GM19099 (cell line): ENCODE data around the gene DYNC2H1.

Source experiments
- POLR2A ChIP-seq: IDR thresholded peaks from 3 replicates; pipeline ENCODE4 v1.6.1; 2011; ENCODE audit warnings: low read depth; ENCODE audit not compliant: insufficient read length; ENCODE audit errors: extremely low read depth

DYNC2H1 gene, protein sequence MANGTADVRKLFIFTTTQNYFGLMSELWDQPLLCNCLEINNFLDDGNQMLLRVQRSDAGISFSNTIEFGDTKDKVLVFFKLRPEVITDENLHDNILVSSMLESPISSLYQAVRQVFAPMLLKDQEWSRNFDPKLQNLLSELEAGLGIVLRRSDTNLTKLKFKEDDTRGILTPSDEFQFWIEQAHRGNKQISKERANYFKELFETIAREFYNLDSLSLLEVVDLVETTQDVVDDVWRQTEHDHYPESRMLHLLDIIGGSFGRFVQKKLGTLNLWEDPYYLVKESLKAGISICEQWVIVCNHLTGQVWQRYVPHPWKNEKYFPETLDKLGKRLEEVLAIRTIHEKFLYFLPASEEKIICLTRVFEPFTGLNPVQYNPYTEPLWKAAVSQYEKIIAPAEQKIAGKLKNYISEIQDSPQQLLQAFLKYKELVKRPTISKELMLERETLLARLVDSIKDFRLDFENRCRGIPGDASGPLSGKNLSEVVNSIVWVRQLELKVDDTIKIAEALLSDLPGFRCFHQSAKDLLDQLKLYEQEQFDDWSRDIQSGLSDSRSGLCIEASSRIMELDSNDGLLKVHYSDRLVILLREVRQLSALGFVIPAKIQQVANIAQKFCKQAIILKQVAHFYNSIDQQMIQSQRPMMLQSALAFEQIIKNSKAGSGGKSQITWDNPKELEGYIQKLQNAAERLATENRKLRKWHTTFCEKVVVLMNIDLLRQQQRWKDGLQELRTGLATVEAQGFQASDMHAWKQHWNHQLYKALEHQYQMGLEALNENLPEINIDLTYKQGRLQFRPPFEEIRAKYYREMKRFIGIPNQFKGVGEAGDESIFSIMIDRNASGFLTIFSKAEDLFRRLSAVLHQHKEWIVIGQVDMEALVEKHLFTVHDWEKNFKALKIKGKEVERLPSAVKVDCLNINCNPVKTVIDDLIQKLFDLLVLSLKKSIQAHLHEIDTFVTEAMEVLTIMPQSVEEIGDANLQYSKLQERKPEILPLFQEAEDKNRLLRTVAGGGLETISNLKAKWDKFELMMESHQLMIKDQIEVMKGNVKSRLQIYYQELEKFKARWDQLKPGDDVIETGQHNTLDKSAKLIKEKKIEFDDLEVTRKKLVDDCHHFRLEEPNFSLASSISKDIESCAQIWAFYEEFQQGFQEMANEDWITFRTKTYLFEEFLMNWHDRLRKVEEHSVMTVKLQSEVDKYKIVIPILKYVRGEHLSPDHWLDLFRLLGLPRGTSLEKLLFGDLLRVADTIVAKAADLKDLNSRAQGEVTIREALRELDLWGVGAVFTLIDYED (N-terminal part only)

DNA sequence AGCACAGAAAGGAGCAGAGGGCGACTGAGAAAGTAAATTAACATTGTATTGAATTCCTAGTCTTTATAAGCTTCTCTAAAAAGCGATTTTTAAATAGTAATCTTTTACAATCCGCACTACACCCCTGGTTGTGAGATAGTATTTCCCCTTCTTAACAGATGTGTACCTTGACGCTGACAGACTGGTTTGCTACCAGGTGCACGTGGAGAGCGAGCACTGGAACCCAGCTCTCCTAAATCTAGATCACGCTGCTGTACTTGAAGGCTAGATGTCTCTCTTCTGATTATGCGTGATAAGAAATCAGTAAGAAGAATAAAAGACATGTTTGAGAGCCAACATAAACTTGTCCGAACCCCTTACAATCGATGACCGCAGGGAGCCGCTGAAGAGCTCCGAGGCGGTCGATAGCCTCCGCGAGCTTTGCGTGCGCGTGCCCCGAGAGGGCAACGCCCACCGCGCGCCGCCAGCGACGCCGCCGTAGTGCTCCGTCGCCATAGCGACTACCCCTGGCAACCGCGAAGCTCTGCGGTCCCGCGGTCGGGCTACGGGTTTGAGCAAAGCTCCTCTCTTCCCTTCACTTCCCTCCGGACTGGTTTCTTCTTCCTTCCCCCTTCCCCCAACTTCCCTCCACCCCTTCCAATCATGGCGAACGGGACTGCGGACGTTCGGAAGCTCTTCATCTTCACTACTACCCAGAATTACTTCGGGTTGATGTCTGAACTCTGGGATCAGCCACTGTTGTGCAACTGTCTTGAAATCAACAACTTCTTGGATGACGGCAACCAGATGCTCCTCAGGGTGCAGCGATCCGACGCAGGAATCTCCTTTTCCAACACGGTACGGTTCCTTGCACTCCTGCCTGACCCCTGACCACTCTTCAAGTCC lies at the start of gene DYNC2H1:
TSS of gene DYNC2H1 (plus strand) at position 494 of the 885 bp plus-strand sequence. CDS start at position 643, 149 bp downstream.
- no peak for TF ChIP-seq POLR2A

DNA sequence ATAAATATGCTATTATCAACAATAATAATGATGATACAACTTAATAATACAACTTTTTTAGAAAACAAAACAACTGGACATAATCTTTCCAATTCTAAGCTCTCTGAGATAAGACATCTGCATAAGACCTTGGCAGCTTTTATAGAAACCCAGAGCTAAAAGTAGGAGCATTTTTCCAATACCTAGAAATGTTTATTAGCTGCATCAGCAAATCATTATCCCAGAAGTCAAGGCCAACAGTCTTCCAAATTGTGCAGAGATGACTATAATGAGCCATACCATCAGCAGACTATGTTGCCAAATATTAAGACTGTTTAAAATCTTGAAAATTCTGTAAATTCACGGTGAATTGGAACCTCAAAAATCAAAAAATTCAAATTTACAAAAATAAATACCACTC lies 47.6 kb upstream of the DYNC2H1 start:
- no peak for TF ChIP-seq POLR2A

DNA sequence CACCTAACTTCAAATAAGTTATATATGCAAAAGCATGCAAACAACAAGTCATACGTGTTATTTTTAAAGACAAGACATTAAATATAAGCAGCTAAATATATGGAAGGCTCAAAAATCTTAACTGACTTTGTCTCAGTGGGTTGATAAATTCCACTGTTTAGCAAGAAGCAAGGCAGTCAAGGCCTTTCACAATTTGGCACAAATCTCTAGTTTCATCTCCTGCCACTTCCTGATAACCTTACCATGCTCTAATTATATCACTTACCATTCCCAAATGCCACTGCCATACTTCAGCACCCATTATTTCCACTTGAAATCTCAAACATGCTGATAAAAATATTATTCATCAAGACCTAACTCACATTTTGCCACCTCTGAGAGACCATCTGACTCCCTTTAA lies 42.1 kb upstream of the DYNC2H1 start:
- no peak for TF ChIP-seq POLR2A

DNA sequence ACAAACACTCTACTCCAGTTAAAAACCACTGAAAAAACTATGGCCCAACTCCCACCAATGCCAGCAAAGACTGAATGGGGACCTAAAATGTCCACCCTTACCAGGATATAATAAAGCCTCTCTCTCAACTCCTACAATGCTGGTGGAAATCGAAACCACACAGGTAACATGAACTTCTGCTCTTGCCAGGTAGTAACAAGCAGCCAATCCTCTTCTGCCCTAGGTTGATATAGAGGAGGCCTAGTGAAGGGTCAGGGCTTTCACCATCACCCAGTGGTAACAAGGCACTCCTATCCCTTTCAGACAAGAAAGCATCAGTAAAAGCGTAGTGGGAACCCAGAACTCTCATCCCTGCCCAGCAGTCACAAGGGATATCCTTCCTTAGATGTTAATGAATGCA lies 39.9 kb upstream of the DYNC2H1 start:
- no peak for TF ChIP-seq POLR2A

DNA sequence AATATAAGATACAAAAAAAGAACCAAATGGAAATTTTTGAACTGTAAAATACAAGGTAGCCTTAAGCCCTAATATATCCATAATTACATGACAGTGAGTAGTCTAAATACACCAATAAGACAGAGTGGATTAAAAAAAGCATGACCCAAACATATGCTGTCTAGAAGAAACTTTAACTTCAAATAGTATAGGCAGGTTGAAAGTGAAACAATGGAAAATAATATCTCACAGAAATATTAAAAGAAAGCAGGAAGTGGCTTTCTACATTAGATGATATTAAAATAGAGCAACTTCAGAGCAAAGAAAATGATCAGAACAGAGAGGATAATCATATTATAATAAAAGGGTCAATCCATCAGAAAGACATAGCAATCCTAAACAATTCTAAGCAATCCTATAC lies 39.1 kb upstream of the DYNC2H1 start:
- TF ChIP-seq POLR2A: no peak

DNA sequence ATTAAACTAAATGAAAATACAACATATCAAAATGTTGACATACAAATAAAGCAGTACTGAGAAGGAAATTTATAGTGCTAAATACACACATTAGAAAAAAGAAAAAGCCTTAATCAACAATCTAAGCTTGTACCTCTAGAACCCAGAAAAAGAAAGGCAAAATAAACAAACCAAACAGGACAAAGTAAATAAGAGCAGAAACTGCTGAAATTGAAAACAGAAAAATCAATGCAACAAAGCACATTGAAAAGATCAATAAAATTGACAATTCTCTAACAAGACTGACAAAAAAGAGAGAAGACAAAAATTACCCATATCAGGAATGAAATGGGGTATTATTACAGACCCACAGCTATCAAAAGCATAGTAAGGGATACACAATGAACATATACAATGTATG lies 38.2 kb upstream of the DYNC2H1 start:
- no peak for TF ChIP-seq POLR2A

DNA sequence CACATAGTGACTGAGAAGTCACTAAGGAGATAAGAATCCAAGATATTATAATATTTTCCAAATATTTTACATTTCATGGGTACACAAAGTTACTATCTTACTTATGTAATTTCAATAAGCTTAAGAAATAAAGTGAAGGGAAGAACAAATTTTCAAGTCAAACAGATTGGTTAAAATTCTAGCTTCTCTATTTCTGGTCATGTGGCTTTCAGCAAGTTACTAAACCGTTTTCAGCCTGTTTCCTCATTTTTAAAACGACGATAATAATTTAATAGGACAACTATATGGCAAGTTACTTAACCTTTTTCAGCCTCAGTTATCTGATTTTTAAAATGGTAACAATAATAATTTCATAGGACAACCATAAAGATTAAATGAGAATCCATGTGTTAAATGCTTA lies 32.9 kb upstream of the DYNC2H1 start:
- no peak for TF ChIP-seq POLR2A

DNA sequence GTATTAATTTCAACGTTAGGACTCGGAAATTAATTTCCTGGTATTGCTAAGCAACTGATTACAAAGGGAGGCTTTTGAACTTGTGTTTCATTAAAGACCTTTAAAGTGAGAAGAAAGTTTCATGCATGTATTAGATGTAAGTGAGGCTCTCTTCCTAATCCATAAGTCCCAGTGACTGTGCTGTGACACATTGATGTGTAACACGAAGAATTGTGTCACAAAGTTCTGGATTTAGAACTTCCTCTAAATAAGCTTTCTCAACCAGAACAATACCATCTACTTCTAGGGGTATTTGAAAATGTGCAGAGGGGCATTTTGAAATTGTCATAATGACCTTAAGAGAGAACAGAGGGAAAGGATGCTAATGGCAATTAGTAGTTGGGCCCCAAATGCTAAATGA lies 31.7 kb upstream of the DYNC2H1 start:
- TF ChIP-seq POLR2A: no peak

DNA sequence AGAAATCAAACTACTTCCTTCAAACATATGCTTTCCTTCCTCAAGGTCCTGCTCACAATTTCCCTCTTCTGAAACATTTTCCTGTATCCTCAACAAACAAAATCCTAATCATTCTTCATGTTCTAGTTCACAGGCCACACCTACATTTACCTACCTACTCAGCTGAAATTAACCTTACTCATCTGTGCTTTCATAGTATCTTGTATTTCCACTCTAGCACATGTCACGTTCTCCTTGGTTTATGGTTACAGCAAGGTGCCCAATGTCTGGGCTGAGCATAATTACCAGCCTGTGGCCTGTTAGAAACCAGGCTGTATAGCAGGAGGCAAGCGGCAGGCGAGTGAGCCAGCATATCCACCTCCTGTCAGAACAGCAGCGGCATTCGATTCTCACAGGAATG lies 30.5 kb upstream of the DYNC2H1 start:
- no peak for TF ChIP-seq POLR2A

DNA sequence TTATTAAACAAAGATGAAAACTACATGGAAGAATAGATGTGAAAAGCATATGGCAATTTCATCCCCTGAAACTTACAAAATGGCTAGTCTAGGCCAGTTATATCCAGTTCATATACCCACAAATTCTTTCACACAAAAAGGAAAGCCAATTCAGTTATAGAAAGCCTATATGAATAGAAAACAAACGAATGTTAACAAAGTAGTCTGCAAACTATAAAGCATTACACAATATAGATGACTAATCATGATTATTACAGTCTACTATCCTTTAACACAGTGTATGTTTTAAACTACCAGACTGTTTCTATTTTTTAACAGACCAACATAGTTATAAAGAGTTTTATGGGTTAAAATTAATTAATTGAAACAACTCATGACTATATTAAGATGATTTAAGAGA lies 29.4 kb upstream of the DYNC2H1 start:
- no peak for TF ChIP-seq POLR2A

DNA sequence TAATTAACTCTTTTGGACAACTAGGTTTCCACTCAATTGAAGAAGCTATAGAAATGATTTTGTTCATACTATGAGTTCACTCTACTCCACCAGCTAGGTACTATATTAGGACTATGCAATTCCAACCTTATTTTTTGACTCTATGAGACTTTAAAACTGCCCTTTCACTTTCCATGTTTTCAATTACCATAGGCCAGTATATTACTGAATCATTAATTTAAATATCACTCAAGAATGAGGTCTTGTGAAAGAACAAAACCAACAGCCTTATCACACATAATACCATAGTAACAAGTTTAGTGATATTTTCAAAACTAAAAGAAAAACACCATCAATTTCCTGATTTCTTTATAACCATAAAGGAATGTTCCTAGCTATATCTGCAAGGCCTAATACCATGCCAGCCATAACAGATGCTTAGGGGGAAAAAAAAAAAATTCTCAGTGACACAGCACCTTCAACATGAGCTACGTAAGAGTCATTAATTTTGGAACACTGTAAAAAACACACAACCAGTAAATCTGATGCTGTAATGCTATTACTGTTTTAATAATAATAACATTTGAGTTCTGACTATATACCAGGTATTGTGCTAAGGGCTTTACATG lies 23.4 kb upstream of the DYNC2H1 start:
- TF ChIP-seq POLR2A: no peak

DNA sequence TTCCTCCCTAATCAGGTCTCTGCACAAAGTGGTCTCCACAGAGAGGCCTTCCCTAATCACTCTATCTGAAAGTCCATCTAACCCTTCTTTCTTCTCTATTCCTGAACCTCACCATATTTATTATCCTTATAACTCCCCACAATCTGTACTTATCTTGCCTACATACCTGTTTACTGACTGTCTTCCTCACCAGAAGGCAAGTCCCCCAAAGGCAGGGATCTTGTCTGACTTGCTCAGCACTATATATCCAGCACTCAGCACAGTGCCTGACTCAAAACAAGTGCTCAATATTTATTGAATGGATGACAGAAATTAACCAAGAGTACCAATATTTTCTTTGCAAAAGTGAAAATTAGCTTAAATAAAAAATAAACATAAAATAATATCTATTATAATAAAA lies 22.8 kb upstream of the DYNC2H1 start:
- TF ChIP-seq POLR2A: no peak

DNA sequence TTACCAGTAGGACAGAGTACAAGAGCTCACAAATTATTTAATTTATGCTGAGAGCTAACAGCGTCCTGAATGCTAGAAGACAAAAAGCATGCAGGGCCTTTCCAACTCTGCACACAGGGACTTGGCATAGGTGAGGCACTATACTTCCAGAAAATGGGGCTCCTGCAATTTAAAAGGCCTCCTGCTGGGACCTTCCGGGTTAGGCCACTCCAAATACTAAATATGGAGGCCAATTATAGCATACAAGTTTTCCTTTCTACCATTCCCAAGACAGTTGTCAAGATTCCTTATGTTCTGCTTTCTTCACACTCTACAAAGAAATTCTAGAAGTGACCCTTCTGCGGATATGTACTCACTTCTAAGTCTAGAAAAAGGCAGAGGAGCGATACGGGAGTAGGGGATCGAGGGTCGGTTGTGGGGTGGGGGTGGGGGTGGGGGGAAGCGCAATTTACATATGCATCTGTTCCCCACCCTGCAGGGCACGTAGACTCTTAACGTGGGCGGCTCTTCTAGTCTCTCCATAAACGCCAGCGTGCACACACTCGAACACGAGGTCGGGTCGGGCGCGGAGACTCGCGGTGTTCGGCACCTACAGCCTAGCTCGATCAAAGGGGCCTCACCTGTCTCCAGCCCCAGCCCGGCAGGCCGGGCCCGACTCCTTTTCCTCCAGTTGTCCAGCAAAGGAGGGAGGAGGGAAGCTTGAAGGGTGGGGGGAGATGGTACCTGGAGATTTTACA lies 18.0 kb upstream of the DYNC2H1 start:
- TF ChIP-seq POLR2A: no peak
